Thyroid gland (tissue), 4 donors: ENCODE measurements around the gene NTPCR. TPM values are rescaled to one million over a fixed set of nuclear protein-coding genes. Genes with fewer than 3 reads are reported as not detected.

Experiments used
- DNase-seq, 2 donors: peaks; one replicate each; pipeline ENCODE4 v3.0.0-alpha.2; 2019
- H3K27ac ChIP-seq, 3 donors: fragments of 200-600 bp; sonication (generic); 1 replicate in 2 of 3; 2 replicates in 1 of 3; pipeline ENCODE4 v1.5.1; 2016 to 2019; ENCODE audit warnings: mild to moderate bottlenecking in 1 of 3, moderate library complexity in 1 of 3
- H3K27me3 ChIP-seq: fragments of 200-600 bp; sonication (generic); one replicate; pipeline ENCODE4 v1.5.1; 2019
- H3K36me3 ChIP-seq, 2 donors: fragments of 200-600 bp; sonication (generic); one replicate each; pipeline ENCODE4 v1.5.1; 2016 to 2019
- H3K4me1 ChIP-seq, 2 donors: fragments of 200-600 bp; sonication (generic); one replicate each; pipeline ENCODE4 v1.5.1; 2017 to 2019
- H3K4me3 ChIP-seq, 3 donors: fragments of 200-600 bp; sonication (generic); replicated peaks in 1 of 3; 1 replicate in 2 of 3; 2 replicates in 1 of 3; pipeline ENCODE4 v1.5.1; 2016; ENCODE audit warnings: mild to moderate bottlenecking in 1 of 3
- H3K9me3 ChIP-seq: fragments of 200-600 bp; sonication (generic); one replicate; pipeline ENCODE4 v1.5.1; 2017
- POLR2A ChIP-seq, 2 donors: fragments of 450-650 bp; IDR thresholded peaks; one replicate each; pipeline ENCODE4 v1.6.1; 2017; ENCODE audit warnings: antibody characterized with exemption in 2 of 2, mild to moderate bottlenecking in 2 of 2, moderate library complexity in 1 of 2
- WGBS, 2 donors: methylation state at CpG; one replicate each; pipeline ENCODE4 v1.1.5; 2017; 5-methylcytosine and 5-hydroxymethylcytosine counted together
- intact Hi-C: fragments of 100-400 bp; cut with DNase I; formaldehyde crosslinking; loops from one replicate; pipeline ENCODE4 v1.15.1; 2023
- total RNA-seq, 4 donors: library from RNA; depleted of rRNA; stranded (reverse); fragments of >200 nt; gene quantifications; one replicate each; pipeline ENCODE4 v1.2.3, GENCODE V29; 2016
- TF ChIP-seq, protein P1 (sequence below), 6 experiments: fragments of 200-600 bp in 3 of 6; fragments of 450-650 bp in 3 of 6; sonication (generic) in 3 of 6; IDR thresholded peaks; one replicate each; pipeline ENCODE4 v1.5.1; 2016 to 2019; ENCODE audit warnings: antibody characterized with exemption in 6 of 6, mild to moderate bottlenecking in 2 of 6, inconsistent platforms in 1 of 6, moderate library complexity in 1 of 6

The NTPCR gene
- total RNA-seq, 4 donors from 2014 or later = 32.3 to 53.5 (median 43.5) TPM

DNA sequence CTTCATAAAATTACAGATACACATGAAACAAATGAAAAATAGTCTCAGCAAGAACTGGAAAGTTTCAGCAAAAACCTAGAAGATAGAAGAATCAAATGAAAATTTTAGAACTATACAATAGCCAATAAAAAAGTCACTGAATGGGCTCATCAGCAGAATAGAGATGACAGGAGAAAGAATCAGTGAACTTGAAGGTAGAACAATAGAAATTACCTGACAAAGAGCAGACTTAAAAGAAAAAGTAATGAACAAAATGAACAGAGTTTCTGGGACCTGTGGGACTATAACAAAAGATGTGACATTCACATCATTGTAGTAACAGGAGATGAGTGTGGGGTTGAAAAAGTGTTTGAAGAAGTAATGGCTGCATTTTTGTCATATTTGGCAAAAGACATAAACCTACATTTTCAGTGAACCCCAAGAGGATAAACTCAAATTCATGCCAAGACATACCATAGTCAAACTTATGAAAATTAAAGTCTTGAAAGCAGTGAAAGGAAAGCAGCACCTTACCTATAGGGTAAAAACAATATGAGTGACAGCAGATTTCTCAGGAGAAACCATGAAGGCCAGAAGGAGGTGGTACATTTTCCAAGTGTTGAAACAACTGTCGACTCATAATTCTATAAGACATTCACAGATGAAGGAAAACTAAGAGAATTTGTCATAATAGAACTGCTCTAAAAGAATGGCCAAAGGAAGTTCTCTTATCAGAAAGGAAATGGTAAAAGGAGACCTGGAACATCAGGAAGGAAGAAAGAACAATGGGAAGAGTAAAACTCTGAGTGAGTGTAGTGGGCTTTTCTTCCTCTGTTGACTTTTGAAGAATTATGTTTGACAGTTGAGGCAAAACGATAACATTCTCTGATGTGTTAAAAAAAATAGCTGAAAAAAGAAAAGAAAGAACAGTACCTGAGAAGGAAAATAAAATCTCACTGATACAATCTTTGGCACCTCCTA lies 23.5 kb downstream of the NTPCR start:
- WGBS, 2 donors = 78 to 84% methylated on average over 2 of the region's 2 CpGs
- TF ChIP-seq, protein P1, sequence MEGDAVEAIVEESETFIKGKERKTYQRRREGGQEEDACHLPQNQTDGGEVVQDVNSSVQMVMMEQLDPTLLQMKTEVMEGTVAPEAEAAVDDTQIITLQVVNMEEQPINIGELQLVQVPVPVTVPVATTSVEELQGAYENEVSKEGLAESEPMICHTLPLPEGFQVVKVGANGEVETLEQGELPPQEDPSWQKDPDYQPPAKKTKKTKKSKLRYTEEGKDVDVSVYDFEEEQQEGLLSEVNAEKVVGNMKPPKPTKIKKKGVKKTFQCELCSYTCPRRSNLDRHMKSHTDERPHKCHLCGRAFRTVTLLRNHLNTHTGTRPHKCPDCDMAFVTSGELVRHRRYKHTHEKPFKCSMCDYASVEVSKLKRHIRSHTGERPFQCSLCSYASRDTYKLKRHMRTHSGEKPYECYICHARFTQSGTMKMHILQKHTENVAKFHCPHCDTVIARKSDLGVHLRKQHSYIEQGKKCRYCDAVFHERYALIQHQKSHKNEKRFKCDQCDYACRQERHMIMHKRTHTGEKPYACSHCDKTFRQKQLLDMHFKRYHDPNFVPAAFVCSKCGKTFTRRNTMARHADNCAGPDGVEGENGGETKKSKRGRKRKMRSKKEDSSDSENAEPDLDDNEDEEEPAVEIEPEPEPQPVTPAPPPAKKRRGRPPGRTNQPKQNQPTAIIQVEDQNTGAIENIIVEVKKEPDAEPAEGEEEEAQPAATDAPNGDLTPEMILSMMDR (IDR thresholded peaks at IDR 0.05) = no peak
- Histone ChIP-seq H3K27me3 (no peaks in the 10 kb centered on the region), H3K36me3 (peaks cover 14 to 25% of the 10 kb centered on the region in 2 donors), H3K9me3 (no peaks in the 10 kb centered on the region), H3K4me1 (peaks cover 0 to 11% of the 10 kb centered on the region in 2 donors), H3K27ac (no peak overlapping the region), H3K4me3 (no peak overlapping the region)
- intact Hi-C loops = no loop called here
- DNase-seq = no peak

DNA sequence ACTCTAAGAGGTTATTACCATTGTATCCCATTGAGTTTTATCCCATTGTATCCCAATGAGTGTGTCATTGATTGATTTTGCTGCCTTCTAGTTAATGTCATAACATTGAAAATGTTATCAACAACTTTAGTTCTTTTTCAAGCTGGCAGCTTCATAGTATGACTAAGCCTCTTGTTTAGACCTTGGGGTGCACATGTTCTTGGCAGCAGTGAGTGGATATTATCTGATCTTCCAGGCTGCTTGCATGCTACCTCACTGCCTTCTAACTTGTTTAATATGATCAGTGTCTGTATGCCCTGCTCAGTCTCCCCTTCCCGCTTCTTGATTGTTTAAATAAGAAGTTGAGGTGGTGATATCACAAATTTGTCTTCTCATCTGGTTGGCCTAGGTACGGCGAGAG lies 24.6 kb downstream of the NTPCR start:
- peaks cover 14 to 24% of the 10 kb centered on the region in 2 donors for H3K36me3 ChIP-seq
- no peak overlapping the region for H3K4me3 ChIP-seq
- intact Hi-C loops = no loop called here
- WGBS, 2 donors = 99 to 100% methylated on average over 3 of the region's 3 CpGs
- H3K27me3 ChIP-seq = no peaks in the 10 kb centered on the region
- peaks cover 0 to 11% of the 10 kb centered on the region in 2 donors for H3K4me1 ChIP-seq
- TF ChIP-seq POLR2A (IDR thresholded peaks at IDR 0.05) = no peak
- TF ChIP-seq, protein P1 (IDR thresholded peaks at IDR 0.05) = no peak
- H3K9me3 ChIP-seq = no peaks in the 10 kb centered on the region
- no peak for DNase-seq
- H3K27ac ChIP-seq = no peak overlapping the region

- Histone ChIP-seq H3K36me3 (peaks cover 5 to 6% of the 10 kb centered on the region in 2 donors), H3K4me1 (peaks cover 0 to 11% of the 10 kb centered on the region in 2 donors), H3K4me3 (no peak overlapping the region), H3K9me3 (no peaks in the 10 kb centered on the region), H3K27me3 (no peaks in the 10 kb centered on the region), H3K27ac (peak overlapping the region; percentile 18 to 62 (median 38))
- no peak for TF ChIP-seq POLR2A (IDR thresholded peaks at IDR 0.05)
- TF ChIP-seq, protein P1 (IDR thresholded peaks at IDR 0.05) = no peak
- peak; percentile 73 to 77 for DNase-seq
- intact Hi-C loops = no loop called here
- 37% methylated on average over 8 of the region's 8 CpGs for WGBS, 2 donors
Measured at GRCh38 chr1:232978091-232978634, 27.8 kb downstream of the NTPCR start.

GRCh38 chr1:232978815-232979214 lies 28.4 kb downstream of the NTPCR start:
- DNase-seq = no peak
- peaks cover 0 to 3% of the 10 kb centered on the region in 2 donors for H3K36me3 ChIP-seq
- TF ChIP-seq, protein P1 (IDR thresholded peaks at IDR 0.05) = no peak
- no peak for TF ChIP-seq POLR2A (IDR thresholded peaks at IDR 0.05)
- intact Hi-C loops = no loop called here
- 79 to 83% methylated on average over 4 of the region's 4 CpGs for WGBS, 2 donors
- H3K27ac ChIP-seq = peak overlapping the region in 1 of 3 donors; percentile 4
- H3K4me1 ChIP-seq = peaks cover 0 to 11% of the 10 kb centered on the region in 2 donors
- H3K9me3 ChIP-seq = no peaks in the 10 kb centered on the region
- H3K4me3 ChIP-seq = no peak overlapping the region
- H3K27me3 ChIP-seq = no peaks in the 10 kb centered on the region

GRCh38 chr1:232979558-232979957 lies 29.1 kb downstream of the NTPCR start:
- TF ChIP-seq POLR2A (IDR thresholded peaks at IDR 0.05) = no peak
- TF ChIP-seq, protein P1 (IDR thresholded peaks at IDR 0.05) = no peak
- Histone ChIP-seq H3K27me3 (no peaks in the 10 kb centered on the region), H3K9me3 (no peaks in the 10 kb centered on the region), H3K4me3 (no peak overlapping the region), H3K36me3 (peaks cover 0 to 3% of the 10 kb centered on the region in 2 donors), H3K4me1 (peaks cover 0 to 11% of the 10 kb centered on the region in 2 donors), H3K27ac (no peak overlapping the region)
- WGBS, 2 donors = 88 to 100% methylated on average over 5 to 6 of the region's 6 CpGs
- intact Hi-C loops = no loop called here
- no peak for DNase-seq
